Measurements from ENCODE around the gene ZNF296. TPM values are rescaled to one million over a fixed set of nuclear protein-coding genes. Genes with fewer than 3 reads are reported as not detected.
A peak's percentile ranks its signal among the peaks of the same experiment; 100 is the strongest.

ZNF296 gene
- total RNA-seq, 1 donor from 2014 or later = 0.70 TPM

GRCh38 chr19:45096700-45097099 lies 20.4 kb upstream of the ZNF296 start:
- DNase-seq (ENCODE audit: extremely low spot score, unreplicated experiment) = no peak
- Mint-ChIP-seq H3K36me3 (ENCODE audit: unreplicated experiment) (peaks cover 6% of the 10 kb centered on the region), H3K4me1 (ENCODE audit: unreplicated experiment) (peaks cover 71% of the 10 kb centered on the region), H3K27ac (ENCODE audit: unreplicated experiment) (peak overlapping the region; percentile 88), H3K4me3 (ENCODE audit: unreplicated experiment) (peak overlapping the region; percentile 27), H3K27me3 (ENCODE audit: unreplicated experiment) (no peaks in the 10 kb centered on the region), H3K9me3 (ENCODE audit: unreplicated experiment) (no peaks in the 10 kb centered on the region)
- TF ChIP-seq CTCF (IDR thresholded peaks at IDR 0.05) = no peak

- H3K4me1 Mint-ChIP-seq (ENCODE audit: unreplicated experiment) = peaks cover 73% of the 10 kb centered on the region
- no peaks in the 10 kb centered on the region for H3K27me3 Mint-ChIP-seq (ENCODE audit: unreplicated experiment)
- H3K4me3 Mint-ChIP-seq (ENCODE audit: unreplicated experiment) = no peak overlapping the region
- no peaks in the 10 kb centered on the region for H3K9me3 Mint-ChIP-seq (ENCODE audit: unreplicated experiment)
- no peak for DNase-seq (ENCODE audit: extremely low spot score, unreplicated experiment)
- H3K36me3 Mint-ChIP-seq (ENCODE audit: unreplicated experiment) = peaks cover 6% of the 10 kb centered on the region
- no peak for TF ChIP-seq CTCF (IDR thresholded peaks at IDR 0.05)
- H3K27ac Mint-ChIP-seq (ENCODE audit: unreplicated experiment) = peak overlapping the region; percentile 71
Measured at GRCh38 chr19:45095496-45096413, 19.5 kb upstream of the ZNF296 start.

GRCh38 chr19:45094707-45095106 lies 18.4 kb upstream of the ZNF296 start:
- Mint-ChIP-seq H3K4me1 (ENCODE audit: unreplicated experiment) (peaks cover 70% of the 10 kb centered on the region), H3K36me3 (ENCODE audit: unreplicated experiment) (peaks cover 8% of the 10 kb centered on the region), H3K9me3 (ENCODE audit: unreplicated experiment) (no peaks in the 10 kb centered on the region), H3K4me3 (ENCODE audit: unreplicated experiment) (peak overlapping the region; percentile 99), H3K27me3 (ENCODE audit: unreplicated experiment) (no peaks in the 10 kb centered on the region), H3K27ac (ENCODE audit: unreplicated experiment) (peak overlapping the region; percentile 1)
- TF ChIP-seq CTCF (IDR thresholded peaks at IDR 0.05) = no peak
- no peak for DNase-seq (ENCODE audit: extremely low spot score, unreplicated experiment)

GRCh38 chr19:45094137-45094536 lies 17.9 kb upstream of the ZNF296 start:
- TF ChIP-seq CTCF (IDR thresholded peaks at IDR 0.05) = no peak
- Mint-ChIP-seq H3K36me3 (ENCODE audit: unreplicated experiment) (peaks cover 8% of the 10 kb centered on the region), H3K27ac (ENCODE audit: unreplicated experiment) (peak overlapping the region; percentile 100), H3K4me3 (ENCODE audit: unreplicated experiment) (peak overlapping the region; percentile 99), H3K27me3 (ENCODE audit: unreplicated experiment) (no peaks in the 10 kb centered on the region), H3K4me1 (ENCODE audit: unreplicated experiment) (peaks cover 64% of the 10 kb centered on the region), H3K9me3 (ENCODE audit: unreplicated experiment) (no peaks in the 10 kb centered on the region)
- DNase-seq (ENCODE audit: extremely low spot score, unreplicated experiment) = no peak

Data from osteocyte (in vitro differentiated cells).